Left ventricle myocardium inferior (tissue), 1 donor: ENCODE measurements around the gene MPC1. TPM values are rescaled to one million over a fixed set of nuclear protein-coding genes. Genes with fewer than 3 reads are reported as not detected.

ENCODE experiments used
- DNase-seq: peaks from one replicate; pipeline ENCODE4 v3.0.0-alpha.2; 2020
- H3K27ac ChIP-seq: fragments of 200-600 bp; replicated peaks from 2 replicates; pipeline ENCODE4 v1.8.0; 2021
- H3K27me3 ChIP-seq: fragments of 200-600 bp; 2 replicates; pipeline ENCODE4 v1.8.0; 2021; ENCODE audit warnings: low read depth
- H3K36me3 ChIP-seq: fragments of 200-600 bp; 2 replicates; pipeline ENCODE4 v1.8.0; 2021
- H3K4me1 ChIP-seq: fragments of 200-600 bp; 2 replicates; pipeline ENCODE4 v1.8.0; 2021
- H3K4me3 ChIP-seq: fragments of 200-600 bp; 2 replicates; pipeline ENCODE4 v1.8.0; 2021; ENCODE audit warnings: mild to moderate bottlenecking, moderate library complexity
- H3K9me3 ChIP-seq: fragments of 200-600 bp; replicated peaks from 2 replicates; pipeline ENCODE4 v1.8.0; 2021
- intact Hi-C: fragments of 100-400 bp; cut with micrococcal nuclease; formaldehyde crosslinking; loops from one replicate; pipeline ENCODE4 v1.11.0; 2022
- total RNA-seq: library from RNA; stranded (reverse); fragmentation: NEBNext Ultra II Directional; extraction: Animal tissue kit (Norgen Biotek cat#: 25700); gene quantifications from one replicate; pipeline ENCODE4 v1.2.1, GENCODE V29; 2021
- TF ChIP-seq, protein P1 (sequence below): fragments of 200-600 bp; IDR thresholded peaks from 2 replicates; pipeline ENCODE4 v1.8.0; 2021; ENCODE audit warnings: antibody characterized with exemption, mild to moderate bottlenecking, borderline replicate concordance
- donor health status: DM: no; HTN: yes; CAD: no; lungs with severe emphysema.

The MPC1 gene
- total RNA-seq, 1 donor from 2014 or later = 531 TPM

- Histone ChIP-seq H3K9me3 (no peaks in the 10 kb centered on the region), H3K36me3 (peaks cover 28% of the 10 kb centered on the region), H3K4me1 (peaks cover 55% of the 10 kb centered on the region), H3K27ac (peak overlapping the region; percentile 69), H3K27me3 (no peaks in the 10 kb centered on the region), H3K4me3 (no peak overlapping the region)
- TF ChIP-seq, protein P1, sequence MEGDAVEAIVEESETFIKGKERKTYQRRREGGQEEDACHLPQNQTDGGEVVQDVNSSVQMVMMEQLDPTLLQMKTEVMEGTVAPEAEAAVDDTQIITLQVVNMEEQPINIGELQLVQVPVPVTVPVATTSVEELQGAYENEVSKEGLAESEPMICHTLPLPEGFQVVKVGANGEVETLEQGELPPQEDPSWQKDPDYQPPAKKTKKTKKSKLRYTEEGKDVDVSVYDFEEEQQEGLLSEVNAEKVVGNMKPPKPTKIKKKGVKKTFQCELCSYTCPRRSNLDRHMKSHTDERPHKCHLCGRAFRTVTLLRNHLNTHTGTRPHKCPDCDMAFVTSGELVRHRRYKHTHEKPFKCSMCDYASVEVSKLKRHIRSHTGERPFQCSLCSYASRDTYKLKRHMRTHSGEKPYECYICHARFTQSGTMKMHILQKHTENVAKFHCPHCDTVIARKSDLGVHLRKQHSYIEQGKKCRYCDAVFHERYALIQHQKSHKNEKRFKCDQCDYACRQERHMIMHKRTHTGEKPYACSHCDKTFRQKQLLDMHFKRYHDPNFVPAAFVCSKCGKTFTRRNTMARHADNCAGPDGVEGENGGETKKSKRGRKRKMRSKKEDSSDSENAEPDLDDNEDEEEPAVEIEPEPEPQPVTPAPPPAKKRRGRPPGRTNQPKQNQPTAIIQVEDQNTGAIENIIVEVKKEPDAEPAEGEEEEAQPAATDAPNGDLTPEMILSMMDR = no peak
- DNase-seq = peak; percentile 45
- intact Hi-C loops = no loop called here
These were observed 21.7 kb downstream of the MPC1 start for GRCh38 chr6:166361077-166361429.

GRCh38 chr6:166360243-166361076 is 22.3 kb downstream of the MPC1 start:
- Histone ChIP-seq H3K27me3 (no peaks in the 10 kb centered on the region), H3K4me1 (peaks cover 49% of the 10 kb centered on the region), H3K36me3 (peaks cover 24% of the 10 kb centered on the region), H3K4me3 (no peak overlapping the region), H3K27ac (peak overlapping the region; percentile 69), H3K9me3 (no peaks in the 10 kb centered on the region)
- no peak for DNase-seq
- intact Hi-C loops = no loop called here
- TF ChIP-seq, protein P1 = no peak

- no peak overlapping the region for H3K27ac ChIP-seq
- H3K9me3 ChIP-seq = no peaks in the 10 kb centered on the region
- H3K27me3 ChIP-seq = no peaks in the 10 kb centered on the region
- intact Hi-C loops = no loop called here
- TF ChIP-seq, protein P1 = no peak
- peaks cover 3% of the 10 kb centered on the region for H3K4me1 ChIP-seq
- no peak overlapping the region for H3K4me3 ChIP-seq
- no peak for DNase-seq
- no peaks in the 10 kb centered on the region for H3K36me3 ChIP-seq
These were observed 27.2 kb downstream of the MPC1 start for GRCh38 chr6:166355552-166355951.

- H3K4me1 ChIP-seq = no peaks in the 10 kb centered on the region
- DNase-seq = no peak
These were observed 27.8 kb downstream of the MPC1 start for GRCh38 chr6:166354965-166355364.

GRCh38 chr6:166354143-166354542 is 28.6 kb downstream of the MPC1 start:
- no peaks in the 10 kb centered on the region for H3K4me1 ChIP-seq
- H3K27ac ChIP-seq = no peak overlapping the region
- TF ChIP-seq, protein P1 = no peak
- H3K27me3 ChIP-seq = no peaks in the 10 kb centered on the region
- peaks cover 9% of the 10 kb centered on the region for H3K9me3 ChIP-seq
- no peaks in the 10 kb centered on the region for H3K36me3 ChIP-seq
- intact Hi-C loops = no loop called here
- DNase-seq = no peak
- no peak overlapping the region for H3K4me3 ChIP-seq

More at GRCh38 chr6:166354965-166355364, 27.8 kb downstream of the MPC1 start:
- Histone ChIP-seq H3K27ac (no peak overlapping the region), H3K4me3 (no peak overlapping the region), H3K27me3 (no peaks in the 10 kb centered on the region), H3K36me3 (no peaks in the 10 kb centered on the region), H3K9me3 (peaks cover 5% of the 10 kb centered on the region)
- TF ChIP-seq, protein P1 = no peak
- intact Hi-C loops = no loop called here
